Ascending aorta (tissue), 2 donors: ENCODE measurements around the gene ZNF423. TPM values are rescaled to one million over a fixed set of nuclear protein-coding genes. Genes with fewer than 3 reads are reported as not detected.
A peak's percentile ranks its signal among the peaks of the same experiment; 100 is the strongest.

Source experiments
- DNase-seq, 2 donors: peaks; one replicate each; pipeline ENCODE4 v3.0.0-alpha.2; 2019; ENCODE audit warnings: low spot score in 2 of 2
- H3K27ac ChIP-seq, 2 donors: fragments of 200-600 bp; sonication (generic); one replicate each; pipeline ENCODE4 v1.5.1; 2016 to 2017; ENCODE audit warnings: mild to moderate bottlenecking in 1 of 2
- H3K27me3 ChIP-seq: fragments of 200-600 bp; sonication (generic); one replicate; pipeline ENCODE4 v1.5.1; 2017
- H3K36me3 ChIP-seq, 2 donors: fragments of 200-600 bp; sonication (generic); one replicate each; pipeline ENCODE4 v1.5.1; 2016
- H3K4me1 ChIP-seq, 2 donors: fragments of 200-600 bp; sonication (generic); one replicate each; pipeline ENCODE4 v1.5.1; 2016 to 2017; ENCODE audit warnings: mild to moderate bottlenecking in 1 of 2
- H3K4me3 ChIP-seq, 2 donors: fragments of 200-600 bp; sonication (generic); one replicate each; pipeline ENCODE4 v1.5.1; 2016 to 2017; ENCODE audit warnings: mild to moderate bottlenecking in 1 of 2
- H3K9me3 ChIP-seq, 2 donors: fragments of 200-600 bp; sonication (generic); one replicate each; pipeline ENCODE4 v1.5.1; 2016
- intact Hi-C: fragments of 100-400 bp; cut with DNase I; formaldehyde crosslinking; loops from one replicate; pipeline ENCODE4 v1.15.1; 2023
- total RNA-seq: library from RNA; depleted of rRNA; stranded (reverse); fragments of >200 nt; gene quantifications from one replicate; pipeline ENCODE4 v1.1.0, GENCODE V29; 2016
- TF ChIP-seq, protein P1 (sequence below), 3 experiments: fragments of 200-600 bp in 2 of 3; fragments of 450-650 bp in 1 of 3; sonication (generic) in 2 of 3; IDR thresholded peaks; one replicate each; pipeline ENCODE4 v1.5.1; 2016 to 2019; ENCODE audit warnings: antibody characterized with exemption in 3 of 3, mild to moderate bottlenecking in 1 of 3, moderate library complexity in 1 of 3

ZNF423 gene
- total RNA-seq, 1 donor from 2014 or later, result 42.9 TPM

DNA sequence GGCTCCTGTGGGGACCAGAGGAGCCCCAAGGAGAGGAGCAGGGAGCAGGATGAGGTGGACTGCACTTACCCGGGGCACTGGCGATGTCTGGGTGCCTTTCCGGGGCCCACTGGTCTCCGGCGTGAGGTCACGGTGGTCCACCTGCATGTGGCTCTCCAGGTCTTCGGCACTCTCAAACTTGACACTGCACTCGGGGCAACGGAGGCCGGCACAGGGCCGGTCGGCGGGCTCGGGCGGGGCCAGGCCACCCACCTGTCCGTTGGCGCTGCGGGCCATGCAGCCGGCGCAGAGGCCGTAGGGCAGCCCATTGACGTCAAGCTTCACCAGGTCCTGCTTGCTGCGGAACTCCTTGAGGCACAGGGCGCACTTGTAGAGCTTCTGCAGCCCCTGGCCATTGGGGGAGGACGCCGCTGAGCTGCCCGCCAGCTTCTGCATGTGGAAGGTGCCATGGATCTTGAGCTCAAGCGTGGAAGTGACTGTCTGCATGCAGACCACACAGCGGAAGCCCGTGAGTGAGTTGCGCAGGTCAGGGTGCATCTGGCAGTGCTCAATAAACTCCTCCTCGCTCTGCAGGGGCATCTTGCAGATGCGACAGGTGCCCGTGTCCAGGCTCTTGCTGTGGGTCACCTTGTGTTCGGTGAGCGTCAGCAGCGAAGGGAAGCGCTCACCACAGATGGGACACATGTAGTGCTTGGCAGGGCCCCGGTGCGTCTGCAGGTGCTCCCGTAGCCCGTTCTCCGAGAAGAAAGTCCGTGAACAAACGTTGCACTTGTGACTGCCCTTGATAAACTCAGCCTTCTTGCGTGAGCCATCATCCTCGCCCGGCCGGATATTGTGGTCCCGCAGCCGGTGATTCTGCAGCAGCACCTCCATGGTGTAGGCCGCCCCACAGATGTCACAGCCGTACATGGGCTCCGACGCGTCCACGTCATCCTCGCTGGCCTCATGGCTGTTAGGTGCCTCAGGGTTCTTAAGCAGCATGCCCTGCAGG is 220.0 kb downstream of the ZNF423 start:
- intact Hi-C loops, result no loop called here
- no peak overlapping the region for H3K4me3 ChIP-seq
- H3K9me3 ChIP-seq, result no peaks in the 10 kb centered on the region
- no peaks in the 10 kb centered on the region for H3K27me3 ChIP-seq
- H3K36me3 ChIP-seq, result peaks cover 19 to 27% of the 10 kb centered on the region in 2 donors
- no peak for DNase-seq
- TF ChIP-seq, protein P1, sequence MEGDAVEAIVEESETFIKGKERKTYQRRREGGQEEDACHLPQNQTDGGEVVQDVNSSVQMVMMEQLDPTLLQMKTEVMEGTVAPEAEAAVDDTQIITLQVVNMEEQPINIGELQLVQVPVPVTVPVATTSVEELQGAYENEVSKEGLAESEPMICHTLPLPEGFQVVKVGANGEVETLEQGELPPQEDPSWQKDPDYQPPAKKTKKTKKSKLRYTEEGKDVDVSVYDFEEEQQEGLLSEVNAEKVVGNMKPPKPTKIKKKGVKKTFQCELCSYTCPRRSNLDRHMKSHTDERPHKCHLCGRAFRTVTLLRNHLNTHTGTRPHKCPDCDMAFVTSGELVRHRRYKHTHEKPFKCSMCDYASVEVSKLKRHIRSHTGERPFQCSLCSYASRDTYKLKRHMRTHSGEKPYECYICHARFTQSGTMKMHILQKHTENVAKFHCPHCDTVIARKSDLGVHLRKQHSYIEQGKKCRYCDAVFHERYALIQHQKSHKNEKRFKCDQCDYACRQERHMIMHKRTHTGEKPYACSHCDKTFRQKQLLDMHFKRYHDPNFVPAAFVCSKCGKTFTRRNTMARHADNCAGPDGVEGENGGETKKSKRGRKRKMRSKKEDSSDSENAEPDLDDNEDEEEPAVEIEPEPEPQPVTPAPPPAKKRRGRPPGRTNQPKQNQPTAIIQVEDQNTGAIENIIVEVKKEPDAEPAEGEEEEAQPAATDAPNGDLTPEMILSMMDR (IDR thresholded peaks at IDR 0.05), result no peak
- peaks cover 3 to 29% of the 10 kb centered on the region in 2 donors for H3K4me1 ChIP-seq
- no peak overlapping the region for H3K27ac ChIP-seq

GRCh38 chr16:49635009-49635350 is 220.9 kb downstream of the ZNF423 start:
- peaks cover 19 to 27% of the 10 kb centered on the region in 2 donors for H3K36me3 ChIP-seq
- H3K4me1 ChIP-seq, result peaks cover 0 to 20% of the 10 kb centered on the region in 2 donors
- DNase-seq, result no peak
- TF ChIP-seq, protein P1 (IDR thresholded peaks at IDR 0.05), result no peak
- intact Hi-C loops, result no loop called here
- H3K4me3 ChIP-seq, result no peak overlapping the region
- no peaks in the 10 kb centered on the region for H3K27me3 ChIP-seq
- H3K27ac ChIP-seq, result no peak overlapping the region
- no peaks in the 10 kb centered on the region for H3K9me3 ChIP-seq

DNA sequence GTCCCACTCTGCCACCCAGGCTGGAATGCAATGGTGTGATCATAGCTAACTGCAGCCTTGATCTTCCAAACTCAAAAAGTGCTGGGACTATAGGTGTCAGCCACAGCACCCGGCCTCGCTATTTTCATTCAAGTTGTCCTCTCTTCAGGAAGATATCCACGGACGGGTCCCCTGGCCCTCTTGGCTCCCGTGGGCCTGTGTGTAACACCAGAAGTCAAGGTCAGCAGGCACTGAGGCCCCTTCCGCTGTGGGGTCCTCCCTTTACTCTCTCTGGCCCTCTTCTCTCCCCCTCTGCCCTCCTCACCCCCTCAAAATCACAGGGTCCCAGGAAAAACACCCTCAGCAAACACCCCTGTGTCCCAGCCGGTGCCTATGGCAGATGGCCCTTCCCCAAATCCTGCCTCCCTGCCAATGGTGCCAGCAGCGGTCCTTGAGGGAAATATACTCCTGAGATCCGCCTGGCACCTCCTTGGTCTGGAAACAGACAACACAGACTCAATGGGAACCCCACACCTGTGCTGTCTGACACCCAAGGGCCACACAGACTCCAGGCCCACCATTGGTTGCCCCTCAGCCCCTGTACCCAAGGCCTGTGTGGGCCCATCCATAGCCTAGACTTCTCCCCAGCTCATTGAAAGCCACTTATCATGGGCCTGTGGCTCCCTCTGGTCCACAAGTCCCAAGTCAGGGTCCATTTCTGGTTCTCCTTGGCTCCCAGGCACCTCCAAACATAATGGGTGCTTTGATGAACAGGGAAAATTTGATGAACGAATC is 221.5 kb downstream of the ZNF423 start:
- Histone ChIP-seq H3K4me3 (no peak overlapping the region), H3K36me3 (peaks cover 19 to 27% of the 10 kb centered on the region in 2 donors), H3K27ac (no peak overlapping the region), H3K4me1 (peaks cover 0 to 16% of the 10 kb centered on the region in 2 donors), H3K27me3 (no peaks in the 10 kb centered on the region), H3K9me3 (no peaks in the 10 kb centered on the region)
- intact Hi-C loops, result no loop called here
- TF ChIP-seq, protein P1 (IDR thresholded peaks at IDR 0.05), result no peak
- no peak for DNase-seq

DNA sequence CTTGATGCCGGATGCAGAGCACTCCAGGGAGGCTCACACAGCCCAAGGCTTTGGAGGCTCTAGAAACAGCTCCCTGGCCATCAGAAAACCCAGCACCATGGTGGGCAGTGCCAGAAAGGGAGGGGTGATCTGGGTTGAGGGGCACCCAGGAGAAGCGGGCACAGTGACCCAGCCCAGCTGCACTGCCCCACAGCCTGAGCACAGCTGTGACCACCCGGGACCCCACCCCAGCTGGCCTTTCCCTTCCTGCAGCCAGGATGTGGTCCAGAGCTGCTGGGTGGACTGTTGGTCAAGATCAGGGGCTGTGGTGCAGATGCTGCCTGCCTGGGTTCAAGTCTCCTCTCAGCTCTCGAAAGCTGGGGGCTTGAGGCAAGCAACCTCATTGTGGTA is 223.1 kb downstream of the ZNF423 start:
- Histone ChIP-seq H3K9me3 (no peaks in the 10 kb centered on the region), H3K4me1 (peaks cover 0 to 9% of the 10 kb centered on the region in 2 donors), H3K4me3 (no peak overlapping the region), H3K27me3 (no peaks in the 10 kb centered on the region), H3K36me3 (peaks cover 19 to 23% of the 10 kb centered on the region in 2 donors), H3K27ac (no peak overlapping the region)
- TF ChIP-seq, protein P1 (IDR thresholded peaks at IDR 0.05), result no peak
- DNase-seq, result no peak
- intact Hi-C loops, result no loop called here

DNA sequence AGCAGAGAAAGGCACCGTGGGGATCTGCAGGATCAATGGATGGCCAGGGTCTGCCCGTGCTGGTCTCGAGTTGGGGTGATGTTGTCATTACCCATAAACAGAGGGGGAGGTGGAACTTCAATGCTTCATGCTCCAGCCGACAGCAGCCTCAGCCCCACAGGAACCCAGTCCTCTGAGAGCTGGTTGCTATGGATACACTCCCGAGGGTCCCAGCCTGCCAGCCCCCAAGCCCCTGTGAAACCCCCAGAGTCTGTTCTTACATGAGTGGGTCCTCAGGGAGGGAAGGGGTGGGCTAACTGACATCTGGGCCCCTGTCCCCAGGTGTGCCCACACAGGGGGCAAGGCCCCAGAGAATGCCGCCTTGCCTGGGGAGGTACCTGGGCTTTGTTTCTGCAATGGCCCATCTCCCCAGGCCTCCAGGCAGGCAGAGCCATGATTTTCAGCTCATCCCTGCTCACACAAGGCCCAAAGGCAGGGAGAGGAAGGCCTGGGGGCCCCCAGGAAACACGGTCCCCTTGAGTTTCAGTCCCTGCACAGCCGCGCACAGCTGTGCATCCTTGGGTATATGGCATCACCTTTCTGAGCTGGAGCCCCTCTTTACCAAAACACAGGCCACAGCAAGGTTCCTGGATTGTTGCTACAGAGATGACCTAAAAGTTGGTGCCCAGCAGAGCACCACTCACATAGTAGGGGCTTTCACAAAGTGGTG is 223.7 kb downstream of the ZNF423 start:
- TF ChIP-seq, protein P1 (IDR thresholded peaks at IDR 0.05), result no peak
- Histone ChIP-seq H3K36me3 (peaks cover 16 to 18% of the 10 kb centered on the region in 2 donors), H3K27me3 (no peaks in the 10 kb centered on the region), H3K4me1 (peaks cover 0 to 9% of the 10 kb centered on the region in 2 donors), H3K27ac (peak overlapping the region; percentile 24 to 42), H3K4me3 (no peak overlapping the region), H3K9me3 (no peaks in the 10 kb centered on the region)
- intact Hi-C loops, result no loop called here
- no peak for DNase-seq
